PC-9 (cell line): ENCODE measurements around the gene TMEM132D.

Experiments
- EZH2 ChIP-seq: fragments of 200-600 bp; sonication (generic); IDR thresholded peaks from 2 replicates; pipeline ENCODE4 v1.8.0; 2017; ENCODE audit warnings: antibody characterized with exemption, low read depth
- TF ChIP-seq, protein P1 (sequence below): fragments of 200-600 bp; sonication (generic); conservative IDR thresholded peaks from 2 replicates; pipeline ENCODE4 v1.6.1; 2017; ENCODE audit warnings: mixed run types, antibody characterized with exemption, mild to moderate bottlenecking, moderate library complexity

DNA sequence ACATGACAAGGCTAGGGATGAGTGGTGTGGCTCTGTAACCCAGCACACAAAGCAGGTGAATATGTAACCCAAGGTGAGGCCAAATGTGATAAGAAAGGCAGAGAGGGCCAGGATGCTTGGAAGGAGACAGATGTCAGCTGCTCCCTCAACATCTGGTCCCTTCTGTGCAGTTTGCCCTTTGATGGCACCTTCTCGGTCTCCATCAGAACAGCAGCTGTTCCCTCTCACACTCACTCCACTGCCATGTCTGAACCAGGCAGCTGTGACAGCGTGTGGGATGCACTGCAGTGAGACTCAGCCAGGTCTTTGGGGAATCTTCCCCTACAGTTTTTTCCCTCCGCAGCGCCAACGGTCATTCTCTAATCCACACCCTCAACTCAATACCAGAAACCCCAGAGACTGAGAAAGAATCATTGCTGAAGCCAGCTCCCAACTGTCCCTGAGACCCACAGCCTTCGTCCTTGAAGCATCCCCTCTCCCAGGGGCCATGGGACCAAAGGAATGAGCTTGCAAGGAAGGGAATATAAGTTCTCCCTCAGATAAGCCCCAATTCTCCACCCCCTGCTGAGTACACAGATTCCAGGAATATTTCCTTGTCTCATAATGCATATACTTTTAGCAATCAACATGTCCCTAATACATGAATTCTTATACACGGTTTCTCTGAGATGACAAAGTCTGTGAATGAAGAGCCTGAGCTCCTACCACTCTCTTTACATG, 820.5 kb downstream of the TMEM132D start:
- TF ChIP-seq, protein P1, sequence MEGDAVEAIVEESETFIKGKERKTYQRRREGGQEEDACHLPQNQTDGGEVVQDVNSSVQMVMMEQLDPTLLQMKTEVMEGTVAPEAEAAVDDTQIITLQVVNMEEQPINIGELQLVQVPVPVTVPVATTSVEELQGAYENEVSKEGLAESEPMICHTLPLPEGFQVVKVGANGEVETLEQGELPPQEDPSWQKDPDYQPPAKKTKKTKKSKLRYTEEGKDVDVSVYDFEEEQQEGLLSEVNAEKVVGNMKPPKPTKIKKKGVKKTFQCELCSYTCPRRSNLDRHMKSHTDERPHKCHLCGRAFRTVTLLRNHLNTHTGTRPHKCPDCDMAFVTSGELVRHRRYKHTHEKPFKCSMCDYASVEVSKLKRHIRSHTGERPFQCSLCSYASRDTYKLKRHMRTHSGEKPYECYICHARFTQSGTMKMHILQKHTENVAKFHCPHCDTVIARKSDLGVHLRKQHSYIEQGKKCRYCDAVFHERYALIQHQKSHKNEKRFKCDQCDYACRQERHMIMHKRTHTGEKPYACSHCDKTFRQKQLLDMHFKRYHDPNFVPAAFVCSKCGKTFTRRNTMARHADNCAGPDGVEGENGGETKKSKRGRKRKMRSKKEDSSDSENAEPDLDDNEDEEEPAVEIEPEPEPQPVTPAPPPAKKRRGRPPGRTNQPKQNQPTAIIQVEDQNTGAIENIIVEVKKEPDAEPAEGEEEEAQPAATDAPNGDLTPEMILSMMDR: no peak
- no peak for TF ChIP-seq EZH2
